Stimulated activated naive CD8-positive, alpha-beta T cell treated with anti-CD3 and anti-CD28 coated beads, Interleukin-15, Interleukin-2, amounts not matched to agents 100 U/mL and 50 U/mL, for 24 hours (primary cell): Measurements from ENCODE around the gene PEX11G.

Experiments
- ATAC-seq: fragments of 150-1000 bp; cut with Tn5 transposase; one replicate; pipeline ENCODE4 v1.10.0; 2021
- DNase-seq: peaks from one replicate; pipeline ENCODE4 v3.0.0; 2021

PEX11G gene

GRCh38 chr19:7488736-7489353 is at the start of gene PEX11G:
Gene PEX11G, minus strand, starts transcription at chr19:7489035. Its CDS starts 25 bp downstream, at chr19:7489010.
- DNase-seq (peak; percentile 96), ATAC-seq (peak; percentile 85)

DNA sequence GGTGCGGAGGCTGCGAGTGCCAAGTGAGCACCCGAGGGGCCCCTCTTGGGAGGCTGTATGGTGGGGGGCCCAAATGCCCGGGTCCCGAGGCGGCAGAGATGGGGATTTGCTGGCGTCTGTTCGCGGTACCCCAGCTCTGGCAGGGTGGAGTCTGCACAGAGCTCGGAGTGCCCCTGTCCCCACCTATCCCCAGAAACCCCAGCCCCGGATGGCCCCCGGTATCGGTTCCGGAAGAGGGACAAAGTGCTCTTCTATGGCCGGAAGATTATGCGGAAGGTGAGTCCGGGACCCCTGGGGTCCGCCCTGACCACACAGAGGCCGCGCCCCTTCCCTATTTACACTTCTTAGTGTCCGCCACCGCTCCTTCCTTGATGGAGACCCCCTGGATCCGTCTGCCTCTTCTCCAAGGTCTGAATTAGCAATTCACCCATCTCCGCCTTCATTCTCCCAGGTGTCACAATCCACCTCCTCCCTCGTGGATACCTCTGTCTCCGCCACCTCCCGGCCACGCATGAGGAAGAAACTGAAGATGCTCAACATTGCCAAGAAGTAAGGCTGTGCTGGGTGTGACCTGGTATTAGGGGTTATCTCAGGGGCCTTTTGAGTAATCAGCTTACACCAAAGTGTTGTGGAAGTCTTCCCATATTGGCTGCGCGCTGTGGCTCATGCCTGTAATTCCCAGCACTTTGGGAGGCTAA is 47.3 kb upstream of the PEX11G start:
- ATAC-seq (no peak), DNase-seq (no peak)

- peak; percentile 97 for DNase-seq
- peak; percentile 83 for ATAC-seq
Observed at GRCh38 chr19:7535047-7535997, 46.5 kb upstream of the PEX11G start, which contains the start of gene PNPLA6. Gene PNPLA6, plus strand, starts transcription at chr19:7535717. Its CDS starts 72 bp downstream, at chr19:7535789.

DNA sequence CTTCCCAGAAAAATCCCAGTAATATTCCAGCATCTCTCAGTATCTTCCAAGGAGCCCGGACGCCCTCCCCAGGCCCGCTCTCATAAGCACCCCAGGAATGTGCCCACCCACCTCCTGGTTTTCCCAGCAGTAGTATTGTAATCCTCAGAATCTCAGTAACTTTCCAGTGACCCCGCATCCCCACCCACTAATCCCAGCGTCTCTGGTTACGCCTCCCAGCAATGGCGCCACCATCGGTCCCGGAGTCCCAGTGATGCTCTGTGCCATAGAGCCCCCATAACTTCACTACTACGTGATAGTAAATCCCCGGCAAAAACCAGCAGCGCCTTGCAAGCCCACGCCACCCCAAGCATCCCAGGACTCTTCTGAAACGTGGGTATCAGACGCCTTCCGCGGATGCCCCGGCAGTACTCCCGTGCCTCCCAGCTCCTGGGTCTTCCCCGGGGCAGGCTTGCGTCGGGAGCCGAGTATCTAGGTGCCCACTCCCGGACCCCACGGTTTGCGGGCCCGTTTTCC is 45.8 kb upstream of the PEX11G start:
- ATAC-seq, result peak; percentile 13

GRCh38 chr19:7533925-7534480 is 45.2 kb upstream of the PEX11G start:
- ATAC-seq (peak; percentile 45), DNase-seq (peak; percentile 85)

More for the DNA sequence above, 45.8 kb upstream of the PEX11G start:
- DNase-seq, result peak; percentile 61

- DNase-seq (peak; percentile 16), ATAC-seq (no peak)
Observed at GRCh38 chr19:7533281-7533885, 44.5 kb upstream of the PEX11G start.

- no peak for ATAC-seq
- DNase-seq, result no peak
Observed at GRCh38 chr19:7529610-7530490, 41.0 kb upstream of the PEX11G start.

DNA sequence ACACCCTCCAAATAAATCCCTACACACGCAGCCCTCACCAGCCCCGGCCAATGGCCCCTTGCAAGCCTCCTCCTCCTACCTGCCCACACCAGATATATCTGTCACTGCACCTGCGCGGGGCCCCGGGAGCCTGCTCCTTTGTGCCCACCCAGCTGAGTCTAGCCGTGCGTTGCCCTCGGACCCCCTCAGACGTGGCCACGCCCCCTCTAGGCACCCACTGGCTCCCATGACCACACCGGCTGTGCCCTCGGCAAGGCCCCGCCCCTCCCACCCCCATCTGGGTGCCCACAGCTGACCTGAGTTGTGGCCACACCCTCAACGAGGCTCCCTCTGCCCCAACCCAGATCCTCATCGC is 40.4 kb upstream of the PEX11G start:
- DNase-seq (no peak), ATAC-seq (no peak)

- ATAC-seq, result no peak
- no peak for DNase-seq
Observed at GRCh38 chr19:7528522-7529245, 39.8 kb upstream of the PEX11G start.

- no peak for ATAC-seq
- DNase-seq, result no peak
Observed at GRCh38 chr19:7528192-7528519, 39.3 kb upstream of the PEX11G start.

DNA sequence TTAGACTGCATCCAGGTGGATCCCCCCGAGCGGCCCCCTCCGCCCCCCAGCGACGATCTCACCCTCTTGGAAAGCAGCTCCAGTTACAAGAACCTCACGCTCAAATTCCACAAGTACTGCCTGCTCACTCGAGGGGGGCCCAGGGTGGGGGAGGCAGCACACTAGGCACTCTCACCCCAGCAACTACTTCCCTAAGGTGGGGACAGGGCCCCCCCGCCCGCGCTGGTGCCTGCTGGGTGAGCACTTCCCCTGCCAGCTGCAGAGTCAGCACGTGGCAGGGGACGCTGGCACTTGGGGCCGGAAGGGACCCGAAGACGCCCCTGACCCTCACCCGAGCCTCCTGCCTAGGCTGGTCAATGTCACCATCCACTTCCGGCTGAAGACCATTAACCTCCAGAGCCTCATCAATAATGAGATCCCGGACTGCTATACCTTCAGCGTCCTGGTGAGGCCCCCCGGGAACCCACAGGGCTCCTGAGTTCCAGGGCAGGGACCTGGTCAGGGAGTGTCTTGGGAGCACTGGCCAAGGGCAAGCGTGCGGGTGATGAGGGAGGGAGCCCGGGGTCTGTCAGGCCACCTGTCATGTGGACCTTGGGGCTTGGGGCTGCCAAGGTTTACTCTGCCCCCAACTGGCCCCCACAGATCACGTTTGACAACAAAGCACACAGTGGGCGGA is 38.8 kb upstream of the PEX11G start:
- no peak for DNase-seq
- ATAC-seq, result no peak

- DNase-seq, result no peak
- no peak for ATAC-seq
Observed at GRCh38 chr19:7526059-7526929, 37.5 kb upstream of the PEX11G start.

GRCh38 chr19:7524992-7525739 is 36.3 kb upstream of the PEX11G start:
- DNase-seq (no peak), ATAC-seq (no peak)

GRCh38 chr19:7524523-7524922 is 35.7 kb upstream of the PEX11G start:
- DNase-seq (no peak), ATAC-seq (no peak)

DNA sequence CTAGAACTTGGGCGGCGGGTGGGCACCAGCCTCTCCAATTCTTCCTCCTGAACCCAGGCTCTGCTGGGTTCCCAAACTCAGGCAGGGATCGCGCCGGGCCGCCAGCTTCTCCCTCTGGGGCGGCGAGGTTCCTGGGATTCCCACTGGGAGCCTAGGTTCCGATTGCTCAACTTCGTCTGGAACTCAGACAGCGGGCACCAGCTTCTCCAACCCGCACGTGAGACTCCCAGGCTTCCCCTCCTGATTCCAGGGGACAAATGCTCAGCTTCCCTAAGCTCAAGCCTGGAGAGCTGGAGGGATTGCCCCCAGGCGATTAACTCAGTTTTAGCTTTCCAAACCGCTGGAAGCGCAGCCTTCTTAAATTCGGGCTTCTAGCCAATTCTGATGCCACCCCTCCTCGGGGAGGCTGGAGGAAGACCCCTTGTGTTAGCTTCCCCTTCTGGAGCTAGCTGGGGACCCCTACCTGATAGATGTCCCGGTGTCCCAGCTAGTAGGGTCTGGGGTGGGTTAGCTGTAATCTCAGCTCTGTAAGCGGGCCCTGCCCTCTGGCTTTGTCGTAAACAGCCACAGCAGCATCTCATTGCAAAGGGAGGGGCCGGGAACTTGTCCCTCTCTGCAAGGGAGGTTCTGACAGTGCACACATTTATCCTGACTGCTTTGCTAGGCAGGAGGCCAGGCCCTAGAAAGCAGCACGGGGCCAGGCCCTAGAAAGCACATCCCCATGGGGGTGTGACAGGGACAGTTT is 34.3 kb upstream of the PEX11G start:
- ATAC-seq (no peak), DNase-seq (no peak)

- peak; percentile 100 for DNase-seq
- ATAC-seq, result peak; percentile 89
Observed at GRCh38 chr19:7522072-7522922, 33.5 kb upstream of the PEX11G start, which contains the start of gene MCOLN1. Gene MCOLN1, plus strand, starts transcription at chr19:7522624. Its CDS starts 127 bp downstream, at chr19:7522751.
